H7 (cell line): Measurements from ENCODE around the gene BRAP. TPM values are rescaled to one million over a fixed set of nuclear protein-coding genes. Genes with fewer than 3 reads are reported as not detected.
"Not testable (repeated sequence)": the region's sequence is repeated elsewhere in the genome, so short reads cannot be mapped to it uniquely, and the experiment has no call there.

Experiments
- DNase-seq: peaks from one replicate; pipeline ENCODE4 v3.0.0; 2012
- H3K27me3 ChIP-seq: 2 replicates; pipeline ENCODE4 v1.6.0; 2011; ENCODE audit warnings: mild to moderate bottlenecking, low read length; ENCODE audit not compliant: control insufficient read depth, insufficient read depth
- H3K36me3 ChIP-seq: replicated peaks from 2 replicates; pipeline ENCODE4 v1.5.1; 2011; ENCODE audit warnings: low read length; ENCODE audit not compliant: control insufficient read depth, insufficient read depth
- H3K4me3 ChIP-seq: 2 replicates; pipeline ENCODE4 v1.5.1; 2011; ENCODE audit warnings: low read depth, mild to moderate bottlenecking, control low read depth, low read length, moderate library complexity; ENCODE audit not compliant: insufficient read depth
- total RNA-seq: library from RNA; depleted of rRNA; stranded (reverse); fragments of >200 nt; shearing (Covaris generic); gene quantifications from 2 replicates; pipeline ENCODE4 v1.2.3, GENCODE V29; 2014

The BRAP gene
- total RNA-seq, 1 experiment from 2014 or later: 15.6 TPM

- H3K36me3 ChIP-seq: peaks cover 20% of the 10 kb centered on the region
- not testable (repeated sequence) for DNase-seq, H3K4me3 ChIP-seq, H3K27me3 ChIP-seq
These were observed 33.2 kb downstream of the BRAP start for GRCh38 chr12:111652530-111652929.

DNA sequence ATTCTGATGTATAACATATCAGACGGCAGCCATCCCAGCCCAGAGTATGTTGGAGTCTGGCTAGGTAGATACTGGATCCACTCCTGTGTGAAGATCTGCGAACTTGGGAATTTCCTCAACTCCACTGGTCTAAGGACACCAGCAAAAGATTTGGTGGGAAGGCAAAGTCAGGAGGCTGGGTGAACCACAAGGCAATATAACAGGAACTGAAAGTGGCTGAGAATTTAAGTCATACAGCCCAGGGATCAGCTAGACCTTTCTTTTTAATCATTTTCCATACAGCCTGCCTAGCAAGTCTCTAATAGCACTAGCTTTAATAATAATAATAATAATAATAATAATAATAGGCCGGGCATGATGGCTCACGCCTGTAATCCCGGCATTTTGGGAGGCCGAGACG, 34.8 kb downstream of the BRAP start:
- Histone ChIP-seq H3K36me3 (peaks cover 19% of the 10 kb centered on the region), H3K27me3 (no peaks in the 10 kb centered on the region), H3K4me3 (no peak overlapping the region)
- DNase-seq: no peak

DNA sequence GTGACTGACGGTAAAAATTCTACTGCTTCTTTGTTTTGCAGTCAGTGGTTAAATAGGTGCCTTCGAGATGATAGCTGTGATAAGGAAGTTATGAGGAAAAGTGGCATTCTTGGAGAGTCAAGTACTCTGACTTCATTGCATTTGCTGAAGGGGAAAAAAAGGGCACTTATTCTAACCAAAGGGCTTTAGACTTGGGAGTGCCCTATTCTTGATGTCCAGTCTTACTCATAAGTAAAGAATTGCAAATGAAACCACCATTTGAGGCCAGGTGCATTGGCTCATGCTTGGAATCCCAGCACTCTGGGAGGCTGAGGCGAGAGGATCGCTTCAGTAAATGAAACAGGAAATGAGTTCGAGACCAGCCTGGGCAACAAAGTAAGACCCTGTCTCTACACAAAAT, 40.3 kb downstream of the BRAP start:
- Histone ChIP-seq H3K36me3 (peaks cover 23% of the 10 kb centered on the region), H3K4me3 (no peak overlapping the region), H3K27me3 (no peaks in the 10 kb centered on the region)
- no peak for DNase-seq

GRCh38 chr12:111643427-111643826, 42.3 kb downstream of the BRAP start:
- Histone ChIP-seq H3K27me3 (no peaks in the 10 kb centered on the region), H3K4me3 (no peak overlapping the region), H3K36me3 (peaks cover 15% of the 10 kb centered on the region)
- DNase-seq: no peak

DNA sequence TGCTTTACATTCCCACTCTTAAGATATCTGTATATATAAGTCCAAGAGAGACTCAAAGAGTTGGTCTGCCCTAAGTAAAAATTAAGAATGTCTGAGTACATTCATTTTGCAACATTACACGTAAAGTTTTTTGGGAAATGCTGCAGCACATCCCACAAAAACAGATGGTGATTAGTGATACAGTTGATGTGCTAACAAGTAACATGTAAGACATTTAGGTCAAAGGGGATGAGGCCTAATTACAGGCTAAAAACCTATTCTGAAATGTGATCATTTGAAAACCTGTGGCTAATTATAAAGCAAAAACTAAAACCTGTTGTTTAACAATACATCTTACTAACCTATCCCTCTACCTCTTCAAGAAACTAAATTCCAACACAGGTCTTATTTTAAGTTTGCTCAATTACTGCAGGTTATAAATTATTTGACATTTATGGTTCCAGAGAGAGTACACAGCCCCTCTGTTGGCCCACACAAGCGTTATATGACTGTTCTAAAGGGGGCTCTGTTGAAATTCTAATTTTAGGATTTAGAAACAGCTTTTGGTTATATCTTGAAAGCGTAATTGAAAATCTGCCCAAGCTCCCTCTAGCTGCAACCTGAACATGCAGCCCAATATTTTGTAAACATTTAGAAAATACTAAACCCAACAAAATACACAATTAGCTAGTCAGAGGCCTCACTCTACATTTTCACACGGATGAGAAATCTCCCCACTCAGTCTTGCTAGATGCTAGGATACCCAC, 42.9 kb downstream of the BRAP start:
- Histone ChIP-seq H3K27me3 (no peaks in the 10 kb centered on the region), H3K4me3 (no peak overlapping the region)
- DNase-seq: no peak

DNA sequence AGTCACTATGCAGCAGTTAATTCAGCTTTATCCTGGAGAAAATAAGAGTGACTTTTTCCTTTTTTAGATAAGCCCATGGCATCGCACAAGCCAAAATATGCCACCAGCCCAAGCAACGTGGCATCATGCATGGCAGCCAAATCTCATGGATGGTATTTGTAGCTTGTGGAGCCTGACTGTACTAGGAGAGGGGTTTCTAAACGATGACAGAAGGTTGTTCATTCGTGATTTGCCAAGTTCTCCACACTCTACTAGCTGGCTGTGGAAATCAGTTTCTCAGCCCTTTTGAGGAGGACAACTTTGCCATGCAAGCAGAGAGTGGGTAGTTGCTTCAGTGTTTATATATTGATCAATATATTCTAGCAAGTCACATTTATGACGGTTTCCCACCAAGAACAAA, 45.2 kb downstream of the BRAP start:
- no peaks in the 10 kb centered on the region for H3K27me3 ChIP-seq
- H3K36me3 ChIP-seq: peaks cover 11% of the 10 kb centered on the region
- no peak overlapping the region for H3K4me3 ChIP-seq
- no peak for DNase-seq

More for the DNA sequence above, 42.9 kb downstream of the BRAP start:
- peaks cover 15% of the 10 kb centered on the region for H3K36me3 ChIP-seq

DNA sequence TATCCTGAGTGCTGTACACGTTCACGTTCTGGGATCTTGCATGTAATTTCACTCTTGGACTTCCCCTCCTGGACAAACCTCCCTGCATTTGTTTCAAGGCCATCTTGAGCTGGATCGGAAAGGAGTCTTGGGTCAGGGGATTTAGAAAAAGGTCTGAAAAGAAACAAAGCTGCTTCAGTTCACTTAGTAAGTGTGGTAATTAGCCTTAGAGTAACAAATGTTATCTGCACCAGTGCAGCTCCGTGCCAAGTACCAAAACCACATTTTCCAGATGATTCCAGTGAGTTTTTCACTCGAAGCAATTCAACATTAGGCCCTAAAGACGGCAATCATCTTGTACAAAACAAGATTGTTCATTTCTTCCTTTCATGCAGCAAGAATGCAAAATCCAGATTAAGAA, 47.2 kb downstream of the BRAP start:
- no peak for DNase-seq
- no peak overlapping the region for H3K4me3 ChIP-seq
- H3K36me3 ChIP-seq: peaks cover 2% of the 10 kb centered on the region; the same call in 1 of the 2 replicates
- H3K27me3 ChIP-seq: no peaks in the 10 kb centered on the region

- Histone ChIP-seq H3K36me3 (no peaks in the 10 kb centered on the region), H3K27me3 (no peaks in the 10 kb centered on the region), H3K4me3 (no peak overlapping the region)
- DNase-seq: peak; percentile 70
These were observed 49.4 kb downstream of the BRAP start for GRCh38 chr12:111636209-111636945.

- Histone ChIP-seq H3K27me3 (no peaks in the 10 kb centered on the region), H3K4me3 (no peak overlapping the region), H3K36me3 (no peaks in the 10 kb centered on the region)
- no peak for DNase-seq
These were observed 50.2 kb downstream of the BRAP start for GRCh38 chr12:111635524-111635923.

DNA sequence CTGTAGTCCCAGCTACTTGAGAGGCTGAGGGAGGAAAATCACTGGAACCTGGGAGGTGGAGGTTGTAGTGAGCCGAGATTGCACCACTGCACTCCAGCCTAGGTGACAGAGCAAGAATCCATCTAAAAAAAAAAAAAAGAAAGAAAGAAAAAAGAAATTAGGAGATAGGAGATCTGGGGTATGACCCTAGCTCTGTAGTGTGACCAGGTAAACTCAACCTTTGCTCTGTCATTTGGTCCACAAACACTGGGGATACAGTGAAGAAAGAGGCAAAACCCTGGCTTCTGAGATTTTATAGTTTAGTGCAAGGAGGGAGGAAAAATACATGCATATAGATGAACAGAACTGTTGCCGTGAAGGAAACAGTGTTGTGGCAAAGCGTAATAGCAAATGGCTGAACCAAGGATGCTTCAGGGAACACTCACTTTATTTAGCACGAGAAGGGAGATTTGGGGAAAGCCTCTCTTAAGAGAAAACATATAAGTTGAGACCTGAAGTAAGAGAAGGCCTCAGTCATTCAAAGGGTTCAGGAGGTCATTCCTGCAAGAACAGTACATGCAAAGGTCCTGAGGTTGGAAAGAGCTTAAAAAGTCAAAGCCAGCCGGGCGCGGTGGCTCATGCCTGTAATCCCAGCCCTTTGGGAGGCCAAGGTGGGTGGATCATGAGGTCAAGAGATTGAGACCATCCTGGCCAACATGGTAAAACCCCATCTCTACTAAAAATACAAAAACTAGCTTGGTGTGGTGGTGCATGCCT, 57.1 kb downstream of the BRAP start:
- Histone ChIP-seq H3K36me3 (no peaks in the 10 kb centered on the region), H3K27me3 (no peaks in the 10 kb centered on the region), H3K4me3 (no peak overlapping the region)
- no peak for DNase-seq

DNA sequence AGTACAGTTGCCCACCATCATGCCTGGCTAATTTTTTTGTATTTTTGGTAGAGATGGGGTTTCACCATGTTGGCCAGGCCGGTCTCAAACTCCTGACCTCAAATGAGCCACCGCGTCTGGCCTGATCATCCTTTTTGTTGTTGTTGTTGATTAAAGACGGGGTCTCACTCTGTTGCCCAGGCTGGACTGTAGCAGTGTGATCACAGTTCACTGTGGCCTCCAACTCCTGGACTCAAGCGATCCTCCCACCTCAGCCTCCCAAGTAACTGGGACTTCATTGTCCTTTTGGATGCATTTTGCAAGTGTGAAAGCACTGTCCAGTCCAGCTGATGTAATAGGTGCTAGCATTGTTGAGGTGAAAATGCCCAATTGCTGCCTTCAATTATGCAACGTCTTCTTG, 59.5 kb downstream of the BRAP start:
- no peak for DNase-seq
- Histone ChIP-seq H3K27me3 (no peaks in the 10 kb centered on the region), H3K4me3 (no peak overlapping the region), H3K36me3 (no peaks in the 10 kb centered on the region)

DNA sequence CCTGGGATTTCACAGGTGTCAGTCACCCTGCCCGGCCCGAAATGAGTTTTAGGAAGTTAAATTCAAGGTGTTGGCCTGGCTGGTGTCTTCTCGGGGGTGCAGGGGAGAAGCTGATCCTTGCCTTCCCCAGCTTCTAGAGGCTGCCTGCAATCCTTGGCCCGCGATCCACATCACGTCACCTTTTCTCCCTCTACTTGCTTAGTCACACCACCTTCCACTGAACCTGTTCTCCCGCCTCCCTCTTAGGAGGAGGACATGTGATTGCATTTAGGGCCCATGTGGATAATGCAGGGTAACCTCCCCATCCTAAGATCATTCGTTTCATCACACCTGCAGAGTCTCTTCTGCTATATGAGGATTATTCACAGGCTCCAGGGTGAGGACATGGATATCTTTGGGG, 61.2 kb downstream of the BRAP start:
- DNase-seq: peak; percentile 19
- no peaks in the 10 kb centered on the region for H3K27me3 ChIP-seq
- no peak overlapping the region for H3K4me3 ChIP-seq

GRCh38 chr12:111617841-111618240, 67.9 kb downstream of the BRAP start:
- not testable (repeated sequence) for H3K4me3 ChIP-seq, DNase-seq, H3K36me3 ChIP-seq, H3K27me3 ChIP-seq

More for the DNA sequence above, 61.2 kb downstream of the BRAP start:
- H3K36me3 ChIP-seq: no peaks in the 10 kb centered on the region

- Histone ChIP-seq H3K4me3 (no peak overlapping the region), H3K36me3 (no peaks in the 10 kb centered on the region), H3K27me3 (no peaks in the 10 kb centered on the region)
- DNase-seq: no peak
These were observed 69.6 kb downstream of the BRAP start for GRCh38 chr12:111616177-111616623.
